Subcutaneous abdominal adipose tissue (tissue), 5 donors: ENCODE measurements around the gene KCNMA1.

Source experiments
- H3K27ac ChIP-seq: one replicate; pipeline ENCODE4 v1.7.0; 2013; ENCODE audit warnings: low read depth, mild to moderate bottlenecking, inconsistent platforms, low read length, moderate library complexity
- H3K27me3 ChIP-seq, 5 donors: one replicate each; pipeline ENCODE4 v1.7.0; 2013; ENCODE audit warnings: low read length in 5 of 5, inconsistent platforms in 1 of 5; ENCODE audit not compliant: control insufficient read depth in 5 of 5, insufficient read depth in 4 of 5
- H3K36me3 ChIP-seq, 5 donors: one replicate each; pipeline ENCODE4 v1.7.0; 2013; ENCODE audit warnings: low read length in 5 of 5; ENCODE audit not compliant: control insufficient read depth in 5 of 5, insufficient read depth in 5 of 5
- H3K4me1 ChIP-seq, 5 donors: one replicate each; pipeline ENCODE4 v1.7.0; 2013; ENCODE audit warnings: low read length in 5 of 5, mild to moderate bottlenecking in 3 of 5, moderate library complexity in 1 of 5; ENCODE audit not compliant: control insufficient read depth in 5 of 5, insufficient read depth in 5 of 5
- H3K4me3 ChIP-seq, 5 donors: one replicate each; pipeline ENCODE4 v1.7.0; 2013; ENCODE audit warnings: low read length in 5 of 5, low read depth in 1 of 5
- H3K9ac ChIP-seq, 5 donors: one replicate each; pipeline ENCODE4 v1.7.0; 2013; ENCODE audit warnings: low read length in 5 of 5, mild to moderate bottlenecking in 4 of 5, moderate library complexity in 3 of 5
- H3K9me3 ChIP-seq, 5 donors: one replicate each; pipeline ENCODE4 v1.7.0; 2013; ENCODE audit warnings: low read length in 5 of 5; ENCODE audit not compliant: control insufficient read depth in 5 of 5
- donor health status: healthy.
- donor health status: healthy.
- donor health status: healthy.
- donor health status: healthy.
- donor health status: healthy.

Gene KCNMA1

DNA sequence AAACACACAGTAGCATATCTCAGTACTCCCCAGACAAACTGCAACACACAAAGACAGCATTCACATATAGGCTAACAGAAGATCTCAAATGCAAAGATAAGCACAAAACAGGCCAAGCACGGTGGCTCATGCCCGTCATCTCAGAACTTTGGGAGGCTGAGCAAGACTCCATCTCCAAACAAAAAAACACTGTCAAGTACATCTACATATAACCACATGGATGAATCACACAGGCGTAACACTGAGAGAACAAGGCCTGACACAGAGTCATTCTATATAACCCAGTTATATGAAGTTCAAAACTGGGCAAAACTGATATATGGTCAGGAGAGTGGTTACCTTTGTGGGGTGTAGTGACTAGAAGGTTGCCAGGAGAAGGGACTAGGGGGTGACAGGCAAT is 506.4 kb downstream of the KCNMA1 start:
- no peak overlapping the region for H3K4me3 ChIP-seq
- H3K9ac ChIP-seq: no peak overlapping the region
- H3K36me3 ChIP-seq: no peaks in the 10 kb centered on the region
- no peaks in the 10 kb centered on the region for H3K4me1 ChIP-seq
- H3K27me3 ChIP-seq: no peaks in the 10 kb centered on the region
- H3K27ac ChIP-seq: no peak overlapping the region
- H3K9me3 ChIP-seq: no peaks in the 10 kb centered on the region

DNA sequence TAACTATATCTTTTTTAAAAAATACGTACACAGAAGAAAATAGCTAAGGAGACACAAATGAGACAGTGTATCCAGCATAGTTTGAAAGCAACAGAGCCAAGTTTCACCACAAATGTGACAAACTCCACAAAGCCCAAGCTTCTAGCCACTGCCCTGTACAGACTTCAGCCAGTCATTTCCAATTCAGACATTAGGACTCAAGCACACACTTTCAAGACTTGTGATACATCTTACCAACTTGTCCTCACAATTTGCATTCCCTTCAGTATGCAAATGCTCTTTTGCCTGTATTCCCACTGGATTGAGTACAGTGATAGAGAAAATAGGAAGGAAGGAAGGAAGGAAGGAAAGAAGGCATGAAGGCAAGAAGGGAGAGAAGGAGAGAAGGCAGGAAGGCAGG is 510.4 kb downstream of the KCNMA1 start:
- Histone ChIP-seq H3K27me3 (no peaks in the 10 kb centered on the region), H3K36me3 (no peaks in the 10 kb centered on the region), H3K9ac (no peak overlapping the region), H3K4me1 (no peaks in the 10 kb centered on the region), H3K9me3 (no peaks in the 10 kb centered on the region), H3K27ac (no peak overlapping the region), H3K4me3 (no peak overlapping the region)

DNA sequence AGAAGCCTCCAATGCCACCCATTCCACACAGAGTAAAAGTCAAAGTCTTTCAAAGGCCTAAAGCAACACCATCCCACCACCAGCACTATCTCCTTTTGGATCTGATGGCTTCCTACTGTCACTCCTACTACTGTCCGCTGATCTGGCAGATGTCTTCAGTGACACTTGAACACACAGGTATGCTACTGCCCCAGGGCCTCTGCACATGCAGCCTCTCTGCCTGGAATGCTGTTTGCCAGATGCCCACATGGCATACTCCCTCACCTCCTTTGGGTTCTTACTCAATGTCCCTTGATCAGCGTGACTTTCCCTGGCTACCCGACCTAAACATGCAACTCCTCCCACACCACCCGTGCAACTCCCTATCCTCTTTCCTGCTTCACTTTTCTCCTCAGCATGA is 512.4 kb downstream of the KCNMA1 start:
- peaks cover 0 to 2% (median 0%) of the 10 kb centered on the region in 5 donors for H3K27me3 ChIP-seq
- H3K4me1 ChIP-seq: no peaks in the 10 kb centered on the region
- H3K27ac ChIP-seq: no peak overlapping the region
- H3K9ac ChIP-seq: no peak overlapping the region
- H3K36me3 ChIP-seq: no peaks in the 10 kb centered on the region
- H3K4me3 ChIP-seq: no peak overlapping the region
- H3K9me3 ChIP-seq: peaks cover 0 to 4% (median 0%) of the 10 kb centered on the region in 5 donors

DNA sequence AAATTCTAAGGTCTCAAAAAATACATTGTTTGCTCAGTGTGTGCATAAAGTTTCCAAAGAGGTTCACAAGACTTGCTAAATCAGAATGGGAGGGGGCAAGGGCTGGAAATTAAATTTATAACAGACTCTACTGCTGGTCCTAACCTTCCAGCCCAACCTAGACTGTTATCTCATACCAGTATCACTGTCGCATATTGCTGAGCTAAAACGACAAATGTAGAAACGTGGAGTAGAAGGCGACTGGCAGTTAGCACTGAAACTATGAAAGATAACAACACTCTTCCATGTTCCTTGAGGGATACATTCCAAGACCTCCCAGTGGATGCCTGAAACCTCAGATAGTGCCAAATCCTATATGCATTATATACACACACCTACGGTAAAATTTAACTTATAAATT is 514.3 kb downstream of the KCNMA1 start:
- Histone ChIP-seq H3K9me3 (peaks cover 0 to 4% (median 0%) of the 10 kb centered on the region in 5 donors), H3K9ac (no peak overlapping the region), H3K4me3 (no peak overlapping the region), H3K36me3 (no peaks in the 10 kb centered on the region), H3K27ac (no peak overlapping the region), H3K27me3 (peaks cover 0 to 6% (median 2%) of the 10 kb centered on the region in 5 donors), H3K4me1 (no peaks in the 10 kb centered on the region)

DNA sequence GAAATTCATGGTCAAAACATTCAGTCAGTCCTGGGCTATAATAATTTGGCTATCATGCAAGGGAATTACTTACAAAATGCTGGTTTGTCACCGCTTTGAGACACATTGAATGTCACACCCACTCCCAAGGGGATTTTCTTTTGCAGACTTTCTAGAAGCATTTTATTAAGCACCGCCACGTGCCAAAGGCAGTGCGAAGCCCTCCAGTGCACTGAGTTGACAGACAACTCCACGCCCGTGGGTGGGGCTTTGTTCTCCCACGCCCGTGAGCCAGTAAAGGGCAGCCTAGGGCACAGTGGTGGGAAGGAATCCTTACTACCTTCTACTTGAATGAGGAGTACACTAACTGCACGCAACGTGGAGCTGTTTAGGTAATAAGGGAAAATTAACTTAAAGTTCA is 515.8 kb downstream of the KCNMA1 start:
- H3K4me1 ChIP-seq: no peaks in the 10 kb centered on the region
- H3K4me3 ChIP-seq: no peak overlapping the region
- peaks cover 0 to 4% (median 0%) of the 10 kb centered on the region in 5 donors for H3K9me3 ChIP-seq
- H3K9ac ChIP-seq: no peak overlapping the region
- no peaks in the 10 kb centered on the region for H3K36me3 ChIP-seq
- peaks cover 0 to 6% (median 2%) of the 10 kb centered on the region in 5 donors for H3K27me3 ChIP-seq
- H3K27ac ChIP-seq: no peak overlapping the region

DNA sequence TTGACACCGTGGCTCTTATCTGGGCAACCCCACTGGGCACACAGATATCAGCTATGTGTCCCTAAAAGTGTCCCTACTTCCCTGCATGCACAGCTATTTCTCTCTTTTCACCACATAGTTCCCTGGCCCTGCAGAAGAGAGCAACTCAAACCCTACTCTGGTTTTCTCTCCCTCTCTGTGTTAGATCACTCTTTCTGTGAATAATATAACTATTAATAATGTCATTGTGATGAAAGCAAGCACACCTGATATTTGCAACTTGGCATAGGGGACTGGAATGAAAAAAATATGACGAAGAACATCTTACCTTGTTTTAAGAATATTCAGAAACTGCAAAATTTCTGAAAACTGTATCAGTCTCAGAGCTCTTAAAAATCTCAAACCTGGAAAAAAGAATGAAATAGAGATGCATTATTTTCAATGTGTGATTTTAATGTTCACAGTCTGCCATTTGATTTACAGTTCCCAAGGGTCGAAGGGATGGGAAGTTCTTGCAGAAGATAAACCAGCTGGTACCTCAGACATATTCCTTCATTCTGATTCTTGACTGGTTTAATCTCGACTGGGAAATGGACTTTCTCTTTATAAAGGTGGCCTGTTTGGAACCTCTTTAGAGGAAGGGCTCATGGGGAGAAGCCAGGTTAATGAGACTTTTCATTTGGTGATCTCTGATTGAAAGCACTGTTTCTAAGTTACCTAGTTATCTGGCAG is 516.8 kb downstream of the KCNMA1 start:
- Histone ChIP-seq H3K27me3 (peaks cover 0 to 6% (median 2%) of the 10 kb centered on the region in 5 donors), H3K36me3 (no peaks in the 10 kb centered on the region), H3K4me1 (no peaks in the 10 kb centered on the region), H3K9me3 (peaks cover 0 to 4% (median 0%) of the 10 kb centered on the region in 5 donors), H3K9ac (no peak overlapping the region), H3K4me3 (no peak overlapping the region), H3K27ac (no peak overlapping the region)

DNA sequence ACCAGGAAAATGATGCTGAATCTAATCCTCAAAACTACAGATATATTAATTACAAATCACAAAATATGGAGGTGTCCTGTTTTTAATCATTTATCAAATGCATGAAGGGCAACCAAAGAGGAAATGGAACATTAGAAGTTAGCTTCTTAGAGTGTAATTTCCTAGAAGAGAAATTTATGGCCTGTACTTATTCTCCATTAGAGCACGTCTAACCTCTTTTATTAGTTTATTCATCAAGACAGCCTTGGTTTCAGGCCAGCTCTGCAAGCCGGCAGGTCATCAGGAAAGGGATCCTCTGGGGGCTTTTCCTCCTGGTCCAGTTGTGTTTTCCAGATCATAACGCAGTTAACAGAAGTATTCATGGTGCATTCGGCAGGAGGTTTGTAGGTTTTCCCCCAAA is 517.6 kb downstream of the KCNMA1 start:
- Histone ChIP-seq H3K9ac (no peak overlapping the region), H3K4me3 (no peak overlapping the region), H3K27ac (no peak overlapping the region), H3K36me3 (no peaks in the 10 kb centered on the region), H3K9me3 (peaks cover 0 to 4% (median 0%) of the 10 kb centered on the region in 5 donors), H3K27me3 (peaks cover 0 to 6% (median 2%) of the 10 kb centered on the region in 5 donors), H3K4me1 (no peaks in the 10 kb centered on the region)

DNA sequence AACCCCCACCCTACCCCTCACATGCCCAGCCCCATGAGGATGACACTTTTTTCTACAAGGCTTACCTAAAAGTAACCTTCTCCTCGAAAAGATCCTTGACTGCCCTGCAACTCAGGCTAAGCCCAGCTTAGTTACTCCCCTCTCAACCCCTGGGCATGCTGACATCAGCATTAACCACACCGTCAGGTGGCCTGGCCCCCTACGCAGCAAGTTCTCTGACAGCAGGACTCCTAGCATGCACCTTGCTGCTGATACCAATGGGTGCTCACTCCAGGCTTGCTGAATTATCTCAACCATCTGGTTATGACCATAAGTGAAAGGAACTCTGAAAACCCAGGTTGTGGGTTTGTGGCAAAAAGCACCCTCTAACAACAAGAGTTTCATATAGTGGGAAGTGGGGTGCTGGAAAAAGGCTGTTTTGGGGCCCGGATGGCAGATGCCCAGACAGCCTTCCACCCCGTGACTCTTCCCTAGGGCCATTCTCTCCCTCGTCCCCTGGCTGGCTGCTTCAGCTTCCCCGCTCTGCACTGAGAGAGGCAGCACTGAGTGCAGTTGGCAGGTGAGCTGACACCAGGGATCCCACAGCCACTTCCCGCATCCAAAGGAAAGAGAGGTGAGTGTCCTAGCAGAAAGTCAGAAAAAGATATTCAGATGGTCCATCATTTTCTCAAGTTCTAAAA is 518.9 kb downstream of the KCNMA1 start:
- H3K4me3 ChIP-seq: no peak overlapping the region
- H3K9me3 ChIP-seq: peaks cover 0 to 4% (median 0%) of the 10 kb centered on the region in 5 donors
- no peaks in the 10 kb centered on the region for H3K36me3 ChIP-seq
- H3K9ac ChIP-seq: no peak overlapping the region
- H3K27me3 ChIP-seq: peaks cover 0 to 6% (median 2%) of the 10 kb centered on the region in 5 donors
- no peak overlapping the region for H3K27ac ChIP-seq
- H3K4me1 ChIP-seq: no peaks in the 10 kb centered on the region

DNA sequence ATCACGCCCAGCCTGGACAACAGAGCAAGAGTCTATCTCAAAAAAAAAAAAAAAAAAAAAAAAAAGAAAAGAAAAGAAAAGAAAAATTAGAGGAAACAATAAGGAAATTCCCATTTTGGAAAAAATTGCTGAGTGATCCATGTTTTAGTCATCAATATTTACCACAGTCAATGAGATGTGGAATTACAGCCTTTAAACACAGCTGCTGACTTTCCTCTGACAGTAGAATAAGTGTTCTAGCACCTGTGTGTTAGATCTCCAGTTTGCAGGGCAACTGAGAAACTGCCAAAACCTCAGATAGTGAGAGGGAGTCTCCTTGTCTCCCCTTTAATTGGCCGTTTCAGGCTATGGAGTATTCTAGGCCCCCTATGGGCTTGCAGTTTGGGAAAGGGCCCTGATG is 520.1 kb downstream of the KCNMA1 start:
- no peak overlapping the region for H3K9ac ChIP-seq
- peaks cover 0 to 4% (median 0%) of the 10 kb centered on the region in 5 donors for H3K9me3 ChIP-seq
- no peak overlapping the region for H3K4me3 ChIP-seq
- H3K4me1 ChIP-seq: no peaks in the 10 kb centered on the region
- H3K27me3 ChIP-seq: peaks cover 0 to 6% (median 2%) of the 10 kb centered on the region in 5 donors
- no peaks in the 10 kb centered on the region for H3K36me3 ChIP-seq
- no peak overlapping the region for H3K27ac ChIP-seq

DNA sequence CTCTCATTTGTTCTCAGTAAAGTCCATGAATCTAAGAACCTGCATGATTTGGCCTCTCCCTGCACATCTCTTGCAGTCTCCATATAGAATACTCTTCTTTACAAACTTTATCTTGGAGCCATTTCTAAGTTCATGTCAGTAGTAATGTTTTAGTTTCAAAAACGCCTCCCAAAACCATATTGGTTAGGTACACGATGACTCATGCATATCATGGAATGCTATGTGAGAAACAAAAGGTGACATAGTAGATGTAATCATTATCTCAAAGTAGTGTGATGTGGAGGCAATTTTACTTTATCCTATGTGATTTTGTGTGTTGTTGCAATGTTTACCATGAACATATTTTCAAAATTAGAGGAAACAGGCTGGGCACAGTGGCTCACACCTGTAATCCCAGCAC is 520.7 kb downstream of the KCNMA1 start:
- H3K4me3 ChIP-seq: no peak overlapping the region
- peaks cover 0 to 3% (median 0%) of the 10 kb centered on the region in 5 donors for H3K9me3 ChIP-seq
- no peak overlapping the region for H3K9ac ChIP-seq
- H3K36me3 ChIP-seq: no peaks in the 10 kb centered on the region
- H3K27ac ChIP-seq: no peak overlapping the region
- H3K4me1 ChIP-seq: peaks cover 0 to 4% (median 0%) of the 10 kb centered on the region in 5 donors
- H3K27me3 ChIP-seq: peaks cover 0 to 6% (median 1%) of the 10 kb centered on the region in 5 donors
